ENCODE data around the gene IGLL1. TPM values are rescaled to one million over a fixed set of nuclear protein-coding genes. Genes with fewer than 3 reads are reported as not detected.

IGLL1 gene
- total and polyA plus RNA-seq, 2 experiments from 2014 or later = not detected

GRCh38 chr22:23609983-23610781 lies 30.1 kb upstream of the IGLL1 start:
- no peaks in the 10 kb centered on the region for H3K27me3 ChIP-seq (replicated peaks; ENCODE audit: insufficient read depth)
- in situ Hi-C loops (cut with MboI) = no loop called here
- H2AFZ ChIP-seq = no peak overlapping the region
- no peaks in the 10 kb centered on the region for H4K20me1 ChIP-seq (ENCODE audit: insufficient read depth)
- H3K4me1 ChIP-seq (ENCODE audit: insufficient read depth) = no peaks in the 10 kb centered on the region
- no peaks in the 10 kb centered on the region for H3F3A ChIP-seq (ENCODE audit: insufficient read depth)
- H3K4me2 ChIP-seq (ENCODE audit: unreplicated experiment) = no peak overlapping the region
- no peak overlapping the region for H3K4me3 ChIP-seq
- DNase-seq = no peak
- H3K36me3 ChIP-seq (ENCODE audit: low read depth) = no peaks in the 10 kb centered on the region
- no peak overlapping the region for H3K9ac ChIP-seq
- H3K27ac ChIP-seq = no peak overlapping the region
- TF ChIP-seq EZH2 (IDR thresholded peaks at IDR 0.05; ENCODE audit: insufficient read depth, poor library complexity, severe bottlenecking) (no peak), EZH2phosphoT487 (IDR thresholded peaks at IDR 0.05; ENCODE audit: insufficient read depth, low read depth) (no peak)
- 66 to 70% methylated on average over 12 of the region's 12 CpGs for WGBS, 2 experiments (ENCODE audit: low coverage in 1 of 2, low lambda C conversion rate in 2 of 2, missing lambda C conversion rate in 2 of 2)
- no peaks in the 10 kb centered on the region for H3K79me2 ChIP-seq (ENCODE audit: insufficient read depth)
- no peaks in the 10 kb centered on the region for H3K9me3 ChIP-seq (ENCODE audit: low read depth)
- no peaks in the 10 kb centered on the region for H3K9me2 ChIP-seq (ENCODE audit: insufficient read depth)

DNA sequence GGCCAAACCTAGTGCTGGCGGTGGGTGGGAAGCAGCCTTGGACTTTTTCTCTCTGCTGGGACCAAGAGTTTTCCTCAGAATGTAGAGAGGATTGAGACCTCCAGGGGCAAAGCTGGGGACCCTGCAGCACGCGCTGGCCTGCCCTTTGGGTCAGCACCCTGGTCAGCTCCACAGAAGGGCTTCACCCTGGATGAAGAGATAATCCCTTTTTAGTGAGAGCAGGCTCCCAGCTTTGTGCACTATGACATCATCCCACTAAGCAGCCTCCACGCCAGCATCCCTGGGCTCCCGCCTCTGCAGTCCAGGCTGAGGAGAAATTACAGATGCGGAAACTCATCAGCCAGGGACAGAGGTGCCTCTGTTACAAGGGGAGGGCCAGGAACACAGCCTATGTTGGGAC lies 28.5 kb upstream of the IGLL1 start:
- H3K27ac ChIP-seq = no peak overlapping the region
- no peaks in the 10 kb centered on the region for H3K36me3 ChIP-seq (ENCODE audit: low read depth)
- no peak overlapping the region for H3K4me2 ChIP-seq (ENCODE audit: unreplicated experiment)
- H2AFZ ChIP-seq = no peak overlapping the region
- TF ChIP-seq EZH2 (IDR thresholded peaks at IDR 0.05; ENCODE audit: insufficient read depth, poor library complexity, severe bottlenecking) (no peak), EZH2phosphoT487 (IDR thresholded peaks at IDR 0.05; ENCODE audit: insufficient read depth, low read depth) (no peak)
- H3F3A ChIP-seq (ENCODE audit: insufficient read depth) = no peaks in the 10 kb centered on the region
- H3K4me3 ChIP-seq = no peak overlapping the region
- 34 to 51% methylated on average over 6 of the region's 6 CpGs for WGBS, 2 experiments (ENCODE audit: low coverage in 1 of 2, low lambda C conversion rate in 2 of 2, missing lambda C conversion rate in 2 of 2)
- no peaks in the 10 kb centered on the region for H3K79me2 ChIP-seq (ENCODE audit: insufficient read depth)
- H3K27me3 ChIP-seq (replicated peaks; ENCODE audit: insufficient read depth) = no peaks in the 10 kb centered on the region
- peak; percentile 48 for DNase-seq
- no peaks in the 10 kb centered on the region for H3K9me3 ChIP-seq (ENCODE audit: low read depth)
- no peaks in the 10 kb centered on the region for H3K9me2 ChIP-seq (ENCODE audit: insufficient read depth)
- in situ Hi-C loops (cut with MboI) = no loop called here
- no peaks in the 10 kb centered on the region for H3K4me1 ChIP-seq (ENCODE audit: insufficient read depth)
- H3K9ac ChIP-seq = no peak overlapping the region
- H4K20me1 ChIP-seq (ENCODE audit: insufficient read depth) = no peaks in the 10 kb centered on the region

DNA sequence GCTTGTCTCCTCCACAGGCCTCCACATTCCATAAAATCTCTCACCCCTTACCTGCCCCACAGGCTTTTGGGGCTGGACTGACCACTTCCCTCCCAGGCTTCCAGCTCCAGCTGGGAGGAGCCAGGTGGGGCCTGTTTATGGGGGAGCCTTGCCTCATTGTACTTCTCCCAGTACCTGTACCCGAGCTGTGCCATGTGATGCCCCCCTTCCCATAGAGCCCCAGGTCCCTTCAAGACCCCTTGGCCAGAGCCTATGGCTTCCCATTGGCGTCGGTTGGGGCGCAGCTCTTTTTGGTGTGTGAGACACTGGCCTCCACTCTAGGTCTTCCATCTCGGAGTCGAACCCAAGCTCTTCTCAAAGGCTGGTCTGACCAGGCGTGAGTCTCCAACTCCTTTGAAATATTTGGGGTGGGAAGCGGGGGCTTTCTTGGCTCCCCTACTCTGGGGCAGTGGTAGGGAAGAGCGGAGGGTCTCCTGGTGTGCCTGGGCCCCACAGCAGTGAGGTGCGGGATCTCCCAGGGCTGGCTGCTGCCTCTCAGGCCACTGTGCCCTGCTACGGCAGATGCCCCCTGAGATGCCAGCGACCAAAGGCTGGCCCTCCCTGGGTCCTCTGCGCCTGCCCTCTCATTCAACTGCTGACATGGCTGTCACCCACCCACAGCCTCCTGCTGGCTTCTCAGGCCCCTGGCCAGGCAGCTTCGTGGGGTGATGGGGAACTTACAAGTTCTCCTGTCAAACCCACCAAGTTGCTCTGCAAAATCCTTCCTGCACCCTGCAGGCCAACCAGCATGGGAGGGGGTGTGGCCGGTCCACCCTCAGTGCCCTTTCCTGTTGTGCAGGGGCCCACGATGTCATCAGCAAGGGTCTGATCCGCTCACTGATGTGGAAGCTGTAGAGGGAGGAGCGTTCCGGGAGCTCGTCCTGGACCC lies 26.4 kb upstream of the IGLL1 start:
- Histone ChIP-seq H3F3A (ENCODE audit: insufficient read depth) (no peaks in the 10 kb centered on the region), H3K27me3 (replicated peaks; ENCODE audit: insufficient read depth) (no peaks in the 10 kb centered on the region), H3K4me3 (no peak overlapping the region), H3K9me3 (ENCODE audit: low read depth) (no peaks in the 10 kb centered on the region), H2AFZ (no peak overlapping the region), H3K4me1 (ENCODE audit: insufficient read depth) (no peaks in the 10 kb centered on the region), H3K9me2 (ENCODE audit: insufficient read depth) (no peaks in the 10 kb centered on the region), H3K4me2 (ENCODE audit: unreplicated experiment) (no peak overlapping the region), H3K36me3 (ENCODE audit: low read depth) (no peaks in the 10 kb centered on the region), H3K79me2 (ENCODE audit: insufficient read depth) (no peaks in the 10 kb centered on the region), H3K9ac (no peak overlapping the region), H3K27ac (no peak overlapping the region), H4K20me1 (ENCODE audit: insufficient read depth) (no peaks in the 10 kb centered on the region)
- 67 to 68% methylated on average over 20 of the region's 20 CpGs for WGBS, 2 experiments (ENCODE audit: low coverage in 1 of 2, low lambda C conversion rate in 2 of 2, missing lambda C conversion rate in 2 of 2)
- TF ChIP-seq EZH2 (IDR thresholded peaks at IDR 0.05; ENCODE audit: insufficient read depth, poor library complexity, severe bottlenecking) (no peak), EZH2phosphoT487 (IDR thresholded peaks at IDR 0.05; ENCODE audit: insufficient read depth, low read depth) (no peak)
- in situ Hi-C loops (cut with MboI) = no loop called here
- DNase-seq = no peak

- no peak overlapping the region for H3K9ac ChIP-seq
- no peak for DNase-seq
- H3K36me3 ChIP-seq (ENCODE audit: low read depth) = no peaks in the 10 kb centered on the region
- no peaks in the 10 kb centered on the region for H3K27me3 ChIP-seq (replicated peaks; ENCODE audit: insufficient read depth)
- H3K4me3 ChIP-seq = no peak overlapping the region
- H2AFZ ChIP-seq = no peak overlapping the region
- H3F3A ChIP-seq (ENCODE audit: insufficient read depth) = no peaks in the 10 kb centered on the region
- 54 to 57% methylated on average over 7 to 8 of the region's 8 CpGs for WGBS, 2 experiments (ENCODE audit: low coverage in 1 of 2, low lambda C conversion rate in 2 of 2, missing lambda C conversion rate in 2 of 2)
- no peak for TF ChIP-seq EZH2 (IDR thresholded peaks at IDR 0.05; ENCODE audit: insufficient read depth, poor library complexity, severe bottlenecking)
- TF ChIP-seq EZH2phosphoT487 (IDR thresholded peaks at IDR 0.05; ENCODE audit: insufficient read depth, low read depth) = no peak
- in situ Hi-C loops (cut with MboI) = no loop called here
- H3K27ac ChIP-seq = no peak overlapping the region
- H3K9me3 ChIP-seq (ENCODE audit: low read depth) = no peaks in the 10 kb centered on the region
- no peaks in the 10 kb centered on the region for H4K20me1 ChIP-seq (ENCODE audit: insufficient read depth)
- no peaks in the 10 kb centered on the region for H3K79me2 ChIP-seq (ENCODE audit: insufficient read depth)
- H3K4me2 ChIP-seq (ENCODE audit: unreplicated experiment) = no peak overlapping the region
- H3K4me1 ChIP-seq (ENCODE audit: insufficient read depth) = no peaks in the 10 kb centered on the region
- H3K9me2 ChIP-seq (ENCODE audit: insufficient read depth) = no peaks in the 10 kb centered on the region
Observed at GRCh38 chr22:23604939-23605712, 25.0 kb upstream of the IGLL1 start.

Data from GM23248 (cell line).